HEK293 (cell line): ENCODE results near the gene ENTPD8.

Experiments
- CTCF ChIA-PET: fragments of 350-600 bp; formaldehyde crosslinking; extraction: SDS; loops from one replicate; lab custom pipeline; 2021; ENCODE audit warnings: antibody characterized with exemption; lab: Yijun Ruan, JAX
- POLR2A ChIA-PET: fragments of 300-600 bp; formaldehyde crosslinking; extraction: SDS; loops from one replicate; lab custom pipeline; 2020; ENCODE audit warnings: antibody characterized with exemption, inconsistent platforms; lab: Yijun Ruan, JAX
- H3K27ac ChIP-seq: fragments of 200-500 bp; sonication (Bioruptor generic); 2 replicates; pipeline ENCODE4 v1.5.1; 2014; ENCODE audit warnings: low read depth, low read length, control low read depth, inconsistent platforms; ENCODE audit errors: extremely low read depth
- H3K36me3 ChIP-seq, 2 experiments: fragments of 200-500 bp in 1 of 2; sonication (Bioruptor generic) in 1 of 2; 1 replicate in 1 of 2; 2 replicates in 1 of 2; pipeline ENCODE4 v1.5.1; 2014 to 2017; ENCODE audit warnings: inconsistent platforms in 2 of 2, low read length in 2 of 2; ENCODE audit not compliant: control insufficient read depth in 2 of 2, insufficient read depth in 1 of 2
- H3K4me1 ChIP-seq: fragments of 200-500 bp; sonication (Bioruptor generic); 2 replicates; pipeline ENCODE4 v1.5.1; 2014; ENCODE audit warnings: mild to moderate bottlenecking, low read length, inconsistent platforms; ENCODE audit not compliant: control insufficient read depth, insufficient read depth
- H3K4me3 ChIP-seq: 2 replicates; pipeline ENCODE4 v1.5.1; 2011; ENCODE audit warnings: low read depth, mild to moderate bottlenecking, control low read depth, low read length, moderate library complexity
- H3K9me3 ChIP-seq: fragments of 200-500 bp; sonication (Bioruptor generic); 2 replicates; pipeline ENCODE4 v1.5.1; 2014; ENCODE audit warnings: low read depth, low read length, inconsistent platforms; ENCODE audit not compliant: control insufficient read depth, insufficient read depth
- GFI1B ChIP-seq: fragments of 450-650 bp; formaldehyde crosslinking; IDR thresholded peaks from 2 replicates; pipeline ENCODE4 v1.5.1; 2016; ENCODE audit warnings: missing biosample characterization, missing genetic modification characterization
- GLI2 ChIP-seq: fragments of 450-650 bp; formaldehyde crosslinking; IDR thresholded peaks from 2 replicates; pipeline ENCODE4; 2017; ENCODE audit warnings: missing biosample characterization, missing genetic modification characterization, low read depth, borderline replicate concordance
- KLF9 ChIP-seq: fragments of 450-650 bp; formaldehyde crosslinking; IDR thresholded peaks from 2 replicates; pipeline ENCODE4 v1.5.1; 2016; ENCODE audit warnings: missing biosample characterization, missing genetic modification characterization, low read depth
- PRDM1 ChIP-seq: fragments of 450-650 bp; formaldehyde crosslinking; IDR thresholded peaks from 2 replicates; pipeline ENCODE4; 2016; ENCODE audit warnings: missing biosample characterization, missing genetic modification characterization
- ZBTB20 ChIP-seq: fragments of 450-650 bp; formaldehyde crosslinking; IDR thresholded peaks from 2 replicates; pipeline ENCODE4 v1.5.1; 2016; ENCODE audit warnings: missing biosample characterization, missing genetic modification characterization
- ZNF174 ChIP-seq: fragments of 450-650 bp; formaldehyde crosslinking; IDR thresholded peaks from 2 replicates; pipeline ENCODE4 v1.5.0; 2017; ENCODE audit warnings: missing biosample characterization, mild to moderate bottlenecking, missing genetic modification characterization
- ZNF37A ChIP-seq: fragments of 450-650 bp; IDR thresholded peaks from 2 replicates; pipeline ENCODE4 v1.5.1; 2018; ENCODE audit warnings: missing biosample characterization, missing genetic modification characterization
- ZNF513 ChIP-seq: fragments of 450-650 bp; IDR thresholded peaks from 2 replicates; pipeline ENCODE4 v1.5.1; 2018; ENCODE audit warnings: missing biosample characterization, missing genetic modification characterization
- ZNF549 ChIP-seq: fragments of 450-650 bp; IDR thresholded peaks from 2 replicates; pipeline ENCODE4 v1.5.1; 2018; ENCODE audit warnings: missing biosample characterization, missing genetic modification characterization, mild to moderate bottlenecking, inconsistent platforms, moderate library complexity
- ZNF560 ChIP-seq: fragments of 450-650 bp; formaldehyde crosslinking; IDR thresholded peaks from 2 replicates; pipeline ENCODE4 v1.5.1; 2017; ENCODE audit warnings: missing biosample characterization, missing genetic modification characterization, borderline replicate concordance
- ZNF610 ChIP-seq: fragments of 450-650 bp; formaldehyde crosslinking; IDR thresholded peaks from 2 replicates; pipeline ENCODE4 v1.5.1; 2016; ENCODE audit warnings: missing biosample characterization, missing genetic modification characterization, borderline replicate concordance
- ZNF837 ChIP-seq: fragments of 450-650 bp; formaldehyde crosslinking; IDR thresholded peaks from 2 replicates; pipeline ENCODE4 v1.5.1; 2016; ENCODE audit warnings: missing biosample characterization, missing genetic modification characterization
- TF ChIP-seq, protein P1 (sequence below): fragments of 450-650 bp; formaldehyde crosslinking; IDR thresholded peaks from 2 replicates; pipeline ENCODE4 v1.5.1; 2016; ENCODE audit warnings: missing biosample characterization, missing genetic modification characterization, borderline replicate concordance
- TF ChIP-seq, protein P2 (sequence below): fragments of 450-650 bp; formaldehyde crosslinking; IDR thresholded peaks from 2 replicates; pipeline ENCODE4 v1.5.1; 2016; ENCODE audit warnings: missing biosample characterization, missing genetic modification characterization, low read depth
- TF ChIP-seq, protein P3 (sequence below): fragments of 450-650 bp; formaldehyde crosslinking; IDR thresholded peaks from 2 replicates; pipeline ENCODE4 v1.5.1; 2016; ENCODE audit warnings: missing biosample characterization, missing genetic modification characterization
- TF ChIP-seq, protein P4 (sequence below): fragments of 450-650 bp; formaldehyde crosslinking; IDR thresholded peaks from 2 replicates; pipeline ENCODE4 v1.5.1; 2016; ENCODE audit warnings: missing biosample characterization, missing genetic modification characterization
- TF ChIP-seq, protein P5 (sequence below): IDR thresholded peaks from 2 replicates; pipeline ENCODE4 v1.6.1; 2011; ENCODE audit warnings: mild to moderate bottlenecking, low read depth, low read length, borderline replicate concordance

Gene ENTPD8

GRCh38 chr9:137477778-137478612 is 36.8 kb upstream of the ENTPD8 start:
- Histone ChIP-seq H3K27ac (no peak overlapping the region), H3K4me3 (no peak overlapping the region), H3K4me1 (no peaks in the 10 kb centered on the region), H3K9me3 (no peaks in the 10 kb centered on the region), H3K36me3 (no peaks in the 10 kb centered on the region)
- ChIA-PET POLR2A (no interaction called here), CTCF (no interaction called here)
- TF ChIP-seq, protein P1, sequence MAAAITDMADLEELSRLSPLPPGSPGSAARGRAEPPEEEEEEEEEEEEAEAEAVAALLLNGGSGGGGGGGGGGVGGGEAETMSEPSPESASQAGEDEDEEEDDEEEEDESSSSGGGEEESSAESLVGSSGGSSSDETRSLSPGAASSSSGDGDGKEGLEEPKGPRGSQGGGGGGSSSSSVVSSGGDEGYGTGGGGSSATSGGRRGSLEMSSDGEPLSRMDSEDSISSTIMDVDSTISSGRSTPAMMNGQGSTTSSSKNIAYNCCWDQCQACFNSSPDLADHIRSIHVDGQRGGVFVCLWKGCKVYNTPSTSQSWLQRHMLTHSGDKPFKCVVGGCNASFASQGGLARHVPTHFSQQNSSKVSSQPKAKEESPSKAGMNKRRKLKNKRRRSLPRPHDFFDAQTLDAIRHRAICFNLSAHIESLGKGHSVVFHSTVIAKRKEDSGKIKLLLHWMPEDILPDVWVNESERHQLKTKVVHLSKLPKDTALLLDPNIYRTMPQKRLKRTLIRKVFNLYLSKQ: no peak
- TF ChIP-seq KLF9 (tag by site-specific recombination): no peak
- TF ChIP-seq, protein P2, sequence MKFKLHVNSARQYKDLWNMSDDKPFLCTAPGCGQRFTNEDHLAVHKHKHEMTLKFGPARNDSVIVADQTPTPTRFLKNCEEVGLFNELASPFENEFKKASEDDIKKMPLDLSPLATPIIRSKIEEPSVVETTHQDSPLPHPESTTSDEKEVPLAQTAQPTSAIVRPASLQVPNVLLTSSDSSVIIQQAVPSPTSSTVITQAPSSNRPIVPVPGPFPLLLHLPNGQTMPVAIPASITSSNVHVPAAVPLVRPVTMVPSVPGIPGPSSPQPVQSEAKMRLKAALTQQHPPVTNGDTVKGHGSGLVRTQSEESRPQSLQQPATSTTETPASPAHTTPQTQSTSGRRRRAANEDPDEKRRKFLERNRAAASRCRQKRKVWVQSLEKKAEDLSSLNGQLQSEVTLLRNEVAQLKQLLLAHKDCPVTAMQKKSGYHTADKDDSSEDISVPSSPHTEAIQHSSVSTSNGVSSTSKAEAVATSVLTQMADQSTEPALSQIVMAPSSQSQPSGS (tag by site-specific recombination): no peak
- no peak for TF ChIP-seq ZNF549 (tag by site-specific recombination)
- TF ChIP-seq GLI2: no peak
- no peak for TF ChIP-seq ZNF837 (tag by site-specific recombination)
- no peak for TF ChIP-seq PRDM1 (tag by site-specific recombination)

DNA sequence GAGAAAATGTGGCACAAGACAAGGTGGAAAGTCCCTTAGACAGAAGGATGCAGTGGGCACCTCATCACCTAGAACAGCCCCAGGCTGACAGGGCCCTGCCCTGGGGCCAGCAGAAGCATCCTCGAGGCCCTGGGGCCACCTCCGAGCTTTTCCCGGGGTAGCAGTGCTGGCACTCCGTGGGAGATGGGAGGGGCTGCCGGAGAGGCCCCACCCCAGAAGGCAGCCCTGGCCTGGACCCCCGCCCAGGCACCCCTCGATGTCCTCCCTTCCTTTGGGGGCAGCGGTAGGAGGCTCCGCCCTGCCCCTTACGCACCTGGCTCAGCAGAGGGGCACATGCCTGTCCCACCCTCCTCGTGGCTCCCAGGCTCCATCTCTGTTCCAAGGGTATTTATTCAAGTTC is 35.7 kb upstream of the ENTPD8 start:
- no peak for TF ChIP-seq GFI1B (tag by site-specific recombination)
- TF ChIP-seq ZNF610 (tag by site-specific recombination): no peak
- no peak for TF ChIP-seq ZNF560 (tag by site-specific recombination)
- CTCF ChIA-PET: no interaction called here
- POLR2A ChIA-PET: no interaction called here
- Histone ChIP-seq H3K4me1 (no peaks in the 10 kb centered on the region), H3K36me3 (no peaks in the 10 kb centered on the region), H3K27ac (no peak overlapping the region), H3K9me3 (no peaks in the 10 kb centered on the region), H3K4me3 (no peak overlapping the region)

GRCh38 chr9:137475666-137476065 is 34.5 kb upstream of the ENTPD8 start:
- no peak overlapping the region for H3K27ac ChIP-seq
- no peaks in the 10 kb centered on the region for H3K4me1 ChIP-seq
- ChIA-PET POLR2A (no interaction called here), CTCF (no interaction called here)
- H3K9me3 ChIP-seq: no peaks in the 10 kb centered on the region
- TF ChIP-seq ZNF560 (tag by site-specific recombination): no peak
- TF ChIP-seq ZNF174: no peak
- TF ChIP-seq, protein P3, sequence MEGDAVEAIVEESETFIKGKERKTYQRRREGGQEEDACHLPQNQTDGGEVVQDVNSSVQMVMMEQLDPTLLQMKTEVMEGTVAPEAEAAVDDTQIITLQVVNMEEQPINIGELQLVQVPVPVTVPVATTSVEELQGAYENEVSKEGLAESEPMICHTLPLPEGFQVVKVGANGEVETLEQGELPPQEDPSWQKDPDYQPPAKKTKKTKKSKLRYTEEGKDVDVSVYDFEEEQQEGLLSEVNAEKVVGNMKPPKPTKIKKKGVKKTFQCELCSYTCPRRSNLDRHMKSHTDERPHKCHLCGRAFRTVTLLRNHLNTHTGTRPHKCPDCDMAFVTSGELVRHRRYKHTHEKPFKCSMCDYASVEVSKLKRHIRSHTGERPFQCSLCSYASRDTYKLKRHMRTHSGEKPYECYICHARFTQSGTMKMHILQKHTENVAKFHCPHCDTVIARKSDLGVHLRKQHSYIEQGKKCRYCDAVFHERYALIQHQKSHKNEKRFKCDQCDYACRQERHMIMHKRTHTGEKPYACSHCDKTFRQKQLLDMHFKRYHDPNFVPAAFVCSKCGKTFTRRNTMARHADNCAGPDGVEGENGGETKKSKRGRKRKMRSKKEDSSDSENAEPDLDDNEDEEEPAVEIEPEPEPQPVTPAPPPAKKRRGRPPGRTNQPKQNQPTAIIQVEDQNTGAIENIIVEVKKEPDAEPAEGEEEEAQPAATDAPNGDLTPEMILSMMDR (tag by site-specific recombination): no peak
- TF ChIP-seq ZNF37A (tag by site-specific recombination): no peak
- TF ChIP-seq, protein P4, sequence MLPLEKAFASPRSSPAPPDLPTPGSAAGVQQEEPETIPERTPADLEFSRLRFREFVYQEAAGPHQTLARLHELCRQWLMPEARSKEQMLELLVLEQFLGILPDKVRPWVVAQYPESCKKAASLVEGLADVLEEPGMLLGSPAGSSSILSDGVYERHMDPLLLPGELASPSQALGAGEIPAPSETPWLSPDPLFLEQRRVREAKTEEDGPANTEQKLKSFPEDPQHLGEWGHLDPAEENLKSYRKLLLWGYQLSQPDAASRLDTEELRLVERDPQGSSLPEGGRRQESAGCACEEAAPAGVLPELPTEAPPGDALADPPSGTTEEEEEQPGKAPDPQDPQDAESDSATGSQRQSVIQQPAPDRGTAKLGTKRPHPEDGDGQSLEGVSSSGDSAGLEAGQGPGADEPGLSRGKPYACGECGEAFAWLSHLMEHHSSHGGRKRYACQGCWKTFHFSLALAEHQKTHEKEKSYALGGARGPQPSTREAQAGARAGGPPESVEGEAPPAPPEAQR (tag by site-specific recombination): no peak
- TF ChIP-seq, protein P5, sequence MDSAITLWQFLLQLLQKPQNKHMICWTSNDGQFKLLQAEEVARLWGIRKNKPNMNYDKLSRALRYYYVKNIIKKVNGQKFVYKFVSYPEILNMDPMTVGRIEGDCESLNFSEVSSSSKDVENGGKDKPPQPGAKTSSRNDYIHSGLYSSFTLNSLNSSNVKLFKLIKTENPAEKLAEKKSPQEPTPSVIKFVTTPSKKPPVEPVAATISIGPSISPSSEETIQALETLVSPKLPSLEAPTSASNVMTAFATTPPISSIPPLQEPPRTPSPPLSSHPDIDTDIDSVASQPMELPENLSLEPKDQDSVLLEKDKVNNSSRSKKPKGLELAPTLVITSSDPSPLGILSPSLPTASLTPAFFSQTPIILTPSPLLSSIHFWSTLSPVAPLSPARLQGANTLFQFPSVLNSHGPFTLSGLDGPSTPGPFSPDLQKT: no peak
- no peak for TF ChIP-seq ZNF513
- no peak for TF ChIP-seq ZBTB20 (tag by site-specific recombination)
- H3K4me3 ChIP-seq: no peak overlapping the region
- H3K36me3 ChIP-seq: no peaks in the 10 kb centered on the region
